Epithelial cell of esophagus (primary cell): Measurements from ENCODE around the gene TTC39B.
A peak's percentile ranks its signal among the peaks of the same experiment; 100 is the strongest.

ENCODE experiments used
- DNase-seq: peaks from one replicate; pipeline ENCODE4 v3.0.0; 2010; ENCODE audit warnings: low read depth
- H3K4me3 ChIP-seq: 2 replicates; pipeline ENCODE4 v1.5.1; 2011; ENCODE audit warnings: mild to moderate bottlenecking, low read length, control low read depth
- TF ChIP-seq, protein P1 (sequence below): IDR thresholded peaks from 2 replicates; pipeline ENCODE4 v1.5.1; 2011; ENCODE audit warnings: low read depth, mild to moderate bottlenecking, low read length, control low read depth, inconsistent platforms; ENCODE audit not compliant: insufficient read depth; ENCODE audit errors: missing control alignments

TTC39B gene

DNA sequence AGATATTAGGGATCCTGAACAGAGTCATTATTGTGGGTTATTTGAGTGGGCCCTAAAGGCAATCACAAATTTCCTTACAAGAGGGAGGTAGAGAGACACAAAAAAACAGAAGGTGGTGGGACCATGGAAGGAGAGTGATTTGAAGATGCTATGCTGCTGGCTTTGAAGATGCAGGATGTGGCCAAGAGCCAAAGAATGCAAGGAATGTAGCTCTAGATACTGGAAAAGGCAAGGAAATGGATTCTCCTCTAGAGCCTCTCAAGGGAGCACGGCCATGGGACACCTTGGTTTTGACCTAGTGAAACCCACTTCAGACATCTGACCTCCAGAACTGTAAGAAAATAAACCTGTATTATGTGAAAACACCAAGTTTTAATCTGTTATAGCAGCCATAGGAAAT lies 53.8 kb downstream of the TTC39B start:
- peak; percentile 17 for DNase-seq
- TF ChIP-seq, protein P1, sequence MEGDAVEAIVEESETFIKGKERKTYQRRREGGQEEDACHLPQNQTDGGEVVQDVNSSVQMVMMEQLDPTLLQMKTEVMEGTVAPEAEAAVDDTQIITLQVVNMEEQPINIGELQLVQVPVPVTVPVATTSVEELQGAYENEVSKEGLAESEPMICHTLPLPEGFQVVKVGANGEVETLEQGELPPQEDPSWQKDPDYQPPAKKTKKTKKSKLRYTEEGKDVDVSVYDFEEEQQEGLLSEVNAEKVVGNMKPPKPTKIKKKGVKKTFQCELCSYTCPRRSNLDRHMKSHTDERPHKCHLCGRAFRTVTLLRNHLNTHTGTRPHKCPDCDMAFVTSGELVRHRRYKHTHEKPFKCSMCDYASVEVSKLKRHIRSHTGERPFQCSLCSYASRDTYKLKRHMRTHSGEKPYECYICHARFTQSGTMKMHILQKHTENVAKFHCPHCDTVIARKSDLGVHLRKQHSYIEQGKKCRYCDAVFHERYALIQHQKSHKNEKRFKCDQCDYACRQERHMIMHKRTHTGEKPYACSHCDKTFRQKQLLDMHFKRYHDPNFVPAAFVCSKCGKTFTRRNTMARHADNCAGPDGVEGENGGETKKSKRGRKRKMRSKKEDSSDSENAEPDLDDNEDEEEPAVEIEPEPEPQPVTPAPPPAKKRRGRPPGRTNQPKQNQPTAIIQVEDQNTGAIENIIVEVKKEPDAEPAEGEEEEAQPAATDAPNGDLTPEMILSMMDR: no peak
- no peak overlapping the region for H3K4me3 ChIP-seq

DNA sequence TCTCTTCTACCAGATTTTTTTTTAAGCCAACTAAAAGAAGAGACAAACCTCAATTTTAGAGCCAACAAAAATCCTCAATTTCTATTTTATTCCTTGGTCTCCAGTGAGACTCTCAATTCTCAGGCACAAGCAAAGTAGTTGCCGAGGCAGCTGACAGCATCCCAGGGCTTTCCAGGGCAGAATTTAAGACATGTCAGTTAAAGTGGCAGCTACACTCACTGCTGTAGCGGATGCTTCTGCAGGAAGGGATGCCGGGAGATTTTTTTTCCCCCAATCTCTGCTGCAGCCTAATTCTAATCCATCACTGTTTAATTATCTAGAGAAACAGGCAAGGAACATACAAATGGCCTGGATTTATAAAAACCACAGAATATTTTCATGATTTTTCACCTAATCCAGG lies 57.0 kb downstream of the TTC39B start:
- TF ChIP-seq, protein P1: no peak
- H3K4me3 ChIP-seq: no peak overlapping the region
- DNase-seq: no peak

- TF ChIP-seq, protein P1: no peak
- no peak overlapping the region for H3K4me3 ChIP-seq
- no peak for DNase-seq
These were observed 57.8 kb downstream of the TTC39B start for GRCh38 chr9:15249042-15249818.

DNA sequence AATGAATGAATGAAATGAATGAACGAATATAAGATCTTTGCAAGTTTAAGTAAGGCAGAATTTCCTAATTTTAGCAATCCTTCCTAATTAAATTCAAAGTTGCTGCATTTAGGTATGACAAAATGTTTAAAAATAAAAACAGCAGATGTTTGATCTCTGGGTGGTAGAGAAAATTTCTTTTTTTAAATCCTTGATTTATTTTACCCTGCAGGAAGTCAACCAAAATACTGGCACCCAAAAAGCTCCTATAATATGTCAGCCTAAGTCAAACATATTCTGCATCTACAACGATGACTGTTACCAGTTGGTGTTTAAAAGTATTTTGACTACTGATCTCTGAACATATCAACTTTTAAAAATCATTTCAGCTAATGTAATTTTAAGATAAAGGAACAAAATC lies 58.4 kb downstream of the TTC39B start:
- no peak for DNase-seq
- H3K4me3 ChIP-seq: no peak overlapping the region
- TF ChIP-seq, protein P1: no peak

- TF ChIP-seq, protein P1: no peak
- no peak for DNase-seq
- no peak overlapping the region for H3K4me3 ChIP-seq
These were observed 58.9 kb downstream of the TTC39B start for GRCh38 chr9:15248081-15248480.

- TF ChIP-seq, protein P1: no peak
- no peak overlapping the region for H3K4me3 ChIP-seq
- peak; percentile 84 for DNase-seq
These were observed 60.3 kb downstream of the TTC39B start for GRCh38 chr9:15246708-15247107.

- TF ChIP-seq, protein P1: no peak
- no peak overlapping the region for H3K4me3 ChIP-seq
- no peak for DNase-seq
These were observed 60.8 kb downstream of the TTC39B start for GRCh38 chr9:15246243-15246642.
